OCI-LY7 (cell line): ENCODE measurements around the gene ACYP2.

Source experiments
- CTCF ChIP-seq: fragments of 200-600 bp; sonication (generic); conservative IDR thresholded peaks from 2 replicates; pipeline ENCODE4 v1.5.1; 2014; ENCODE audit warnings: mild to moderate bottlenecking, antibody characterized with exemption, low read length, moderate library complexity, mixed read lengths
- EZH2phosphoT487 ChIP-seq: fragments of 200-600 bp; sonication (generic); IDR thresholded peaks from 2 replicates; pipeline ENCODE4 v1.6.1; 2018; ENCODE audit warnings: low read depth, borderline replicate concordance, mild to moderate bottlenecking, mixed run types, antibody characterized with exemption, low read length, moderate library complexity, mixed read lengths

GRCh38 chr2:54306556-54306955 lies 191.1 kb downstream of the ACYP2 start:
- TF ChIP-seq EZH2phosphoT487 (no peak), CTCF (no peak)
